Ramos (cell line): ENCODE results near the gene SORBS2.
"Not testable (repeated sequence)": the region's sequence is repeated elsewhere in the genome, so short reads cannot be mapped to it uniquely, and the experiment has no call there.

Experiments
- in situ Hi-C: fragments of 300-500 bp; cut with MboI; formaldehyde crosslinking; loops from one replicate; pipeline ENCODE4 v1.14.3; 2022; ENCODE audit warnings: low sequenced_read_pairs; ENCODE audit not compliant: unreplicated experiment

SORBS2 gene

GRCh38 chr4:185576962-185577950, 234.7 kb downstream of the SORBS2 start:
- in situ Hi-C loops, result no loop called here

GRCh38 chr4:185576314-185576961, 235.6 kb downstream of the SORBS2 start:
- in situ Hi-C loops, result no loop called here

- in situ Hi-C loops, result no loop called here
Measured at GRCh38 chr4:185573651-185574199, 238.3 kb downstream of the SORBS2 start.

- in situ Hi-C loops, result no loop called here
Measured at GRCh38 chr4:185570727-185571126, 241.3 kb downstream of the SORBS2 start.

- in situ Hi-C loops, result no loop called here
Measured at GRCh38 chr4:185567381-185568376, 244.3 kb downstream of the SORBS2 start.

GRCh38 chr4:185566972-185567371, 245.0 kb downstream of the SORBS2 start:
- in situ Hi-C loops, result no loop called here

- in situ Hi-C loops, result no loop called here
Measured at GRCh38 chr4:185566425-185566824, 245.6 kb downstream of the SORBS2 start.

GRCh38 chr4:185565696-185566095, 246.3 kb downstream of the SORBS2 start:
- in situ Hi-C loops, result no loop called here

- in situ Hi-C loops, result no loop called here
Measured at GRCh38 chr4:185564349-185564748, 247.6 kb downstream of the SORBS2 start.

- in situ Hi-C loops, result no loop called here
Measured at GRCh38 chr4:185562531-185562930, 249.5 kb downstream of the SORBS2 start.

GRCh38 chr4:185560316-185560715, 251.7 kb downstream of the SORBS2 start:
- in situ Hi-C loops, result no loop called here

GRCh38 chr4:185559915-185560281, 252.1 kb downstream of the SORBS2 start:
- in situ Hi-C loops, result no loop called here

GRCh38 chr4:185559251-185559914, 252.6 kb downstream of the SORBS2 start:
- in situ Hi-C loops, result not testable (repeated sequence)

GRCh38 chr4:185554365-185555126, 257.4 kb downstream of the SORBS2 start:
- in situ Hi-C loops, result no loop called here

- in situ Hi-C loops, result no loop called here
Measured at GRCh38 chr4:185552254-185552653, 259.7 kb downstream of the SORBS2 start.

- in situ Hi-C loops, result no loop called here
Measured at GRCh38 chr4:185550933-185551332, 261.1 kb downstream of the SORBS2 start.

GRCh38 chr4:185549095-185549639, 262.8 kb downstream of the SORBS2 start:
- in situ Hi-C loops, result no loop called here

- in situ Hi-C loops, result no loop called here
Measured at GRCh38 chr4:185548587-185548986, 263.4 kb downstream of the SORBS2 start.
